Fibroblast of skin of left biceps (primary cell): ENCODE data around the gene IQCK.
"Not testable (repeated sequence)": the region's sequence is repeated elsewhere in the genome, so short reads cannot be mapped to it uniquely, and the experiment has no call there.

ENCODE experiments used
- DNase-seq, 2 experiments: peaks; one replicate each; pipeline ENCODE4 v3.0.0-alpha.2; 2013; ENCODE audit warnings: low read depth in 2 of 2

The IQCK gene

GRCh38 chr16:19757762-19758595 lies 39.9 kb downstream of the IQCK start:
- DNase-seq, result no peak

- no peak for DNase-seq
Measured at GRCh38 chr16:19760356-19761060, 42.4 kb downstream of the IQCK start.

DNA sequence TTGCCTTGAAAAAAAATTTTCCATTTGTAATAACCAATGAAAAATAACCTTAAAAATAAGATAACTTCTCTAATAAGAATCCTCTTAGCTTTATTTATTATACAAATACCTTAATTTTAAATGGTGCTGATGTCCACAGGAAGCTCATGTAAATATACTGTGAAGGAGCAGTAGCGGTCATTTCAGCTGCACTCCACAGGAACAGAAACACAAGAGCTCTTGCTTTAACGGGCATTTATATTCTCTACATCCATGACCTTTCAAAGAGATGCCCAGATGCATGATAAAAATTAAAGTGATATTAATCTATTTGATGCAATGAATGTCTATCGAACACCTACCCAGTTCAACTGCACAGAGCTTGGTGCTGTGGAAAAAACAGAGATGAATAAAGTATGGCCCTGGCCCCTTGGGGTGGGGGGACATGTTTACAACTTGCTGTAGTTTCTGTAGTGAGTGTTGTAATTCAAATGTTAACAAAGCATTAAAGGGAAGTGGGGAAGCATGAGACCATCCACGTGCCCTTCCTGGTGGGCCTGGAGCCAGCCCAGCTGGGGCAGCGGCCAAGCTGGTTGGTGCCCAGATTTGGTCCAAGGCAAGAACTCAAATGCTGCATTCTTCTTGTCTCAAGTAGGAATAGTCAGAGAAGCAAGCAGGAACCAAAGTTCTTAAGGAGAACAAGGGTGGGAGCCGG lies 47.9 kb downstream of the IQCK start:
- no peak for DNase-seq

DNA sequence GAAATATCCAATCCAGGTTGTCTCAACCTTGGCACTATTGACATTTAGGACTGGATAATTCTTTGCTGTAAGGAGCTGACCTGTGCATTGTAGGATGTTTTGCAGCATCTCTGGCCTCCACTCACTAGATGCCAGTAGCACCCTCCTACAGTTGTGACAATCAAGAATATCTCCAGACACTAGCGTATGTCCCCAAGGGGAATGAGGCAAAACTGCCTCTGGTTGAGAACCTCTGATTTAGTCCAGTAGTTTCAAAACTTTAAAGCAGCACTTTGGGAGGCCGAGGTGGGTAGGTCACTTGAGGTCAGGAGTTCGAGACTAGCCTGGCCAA lies 48.4 kb downstream of the IQCK start:
- DNase-seq, result no peak

DNA sequence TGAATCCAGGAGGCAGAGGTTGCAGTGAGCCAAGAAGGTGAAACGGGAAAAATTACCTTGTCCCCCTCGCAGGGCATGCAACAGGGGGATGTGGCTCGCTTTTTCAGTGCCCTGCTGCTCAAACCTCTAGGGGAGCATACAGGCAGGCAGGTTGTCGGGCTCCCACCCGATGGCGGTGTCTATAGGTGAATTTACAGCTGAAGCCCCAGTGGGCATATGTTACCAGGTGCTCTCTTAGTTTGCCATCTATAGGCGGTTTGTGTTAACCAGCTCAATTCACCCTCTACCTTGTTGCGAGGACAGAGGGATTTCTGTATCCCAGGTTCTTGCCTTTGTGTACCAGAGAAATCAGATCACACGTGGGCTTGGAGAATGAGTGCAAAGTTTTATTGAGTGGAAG lies 48.9 kb downstream of the IQCK start:
- DNase-seq, result no peak

DNA sequence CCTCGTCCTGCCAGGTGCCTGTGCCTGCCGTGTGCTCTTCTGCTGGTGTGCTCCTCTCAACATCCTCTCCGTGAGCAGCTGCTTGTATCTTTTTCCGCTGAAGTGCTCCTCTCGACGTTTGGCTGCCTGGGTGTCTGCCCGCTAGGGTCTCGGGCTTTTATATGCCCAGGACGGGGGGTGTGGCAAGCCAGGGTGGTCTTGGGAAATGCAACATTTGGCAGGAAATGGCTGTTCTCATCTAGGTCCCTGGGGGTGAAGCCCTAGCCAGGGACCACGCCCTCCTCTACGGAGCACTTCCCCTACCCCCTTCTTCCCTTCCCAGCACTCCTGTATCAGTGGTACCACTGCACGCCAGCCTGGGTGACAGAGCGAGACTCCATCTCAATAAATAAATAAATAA lies 49.4 kb downstream of the IQCK start:
- no peak for DNase-seq

- DNase-seq, result no peak
Measured at GRCh38 chr16:19769239-19769638, 51.2 kb downstream of the IQCK start.

- DNase-seq, result no peak
Measured at GRCh38 chr16:19771040-19771439, 53.0 kb downstream of the IQCK start.

- DNase-seq, result no peak
Measured at GRCh38 chr16:19771796-19772195, 53.7 kb downstream of the IQCK start.

GRCh38 chr16:19774024-19774423 lies 56.0 kb downstream of the IQCK start:
- DNase-seq, result no peak

DNA sequence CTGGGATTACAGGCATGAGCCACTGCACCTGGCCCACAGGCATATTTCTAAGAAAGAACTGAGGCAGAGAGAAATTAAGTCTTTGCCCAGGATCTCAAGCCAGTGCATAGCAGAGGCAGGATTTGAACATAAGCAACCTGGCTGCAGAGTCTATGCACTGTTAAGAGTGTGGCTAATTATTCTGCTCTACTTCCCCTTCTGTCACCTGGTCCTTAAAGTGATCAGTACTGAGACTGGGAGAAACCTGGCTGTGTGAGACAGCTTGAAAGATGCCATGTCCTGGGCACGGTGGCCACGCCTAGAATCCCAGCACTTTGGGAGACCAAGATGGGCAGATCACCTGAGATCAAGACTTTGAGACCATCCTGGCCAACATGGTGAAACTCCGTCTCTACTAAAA lies 58.1 kb downstream of the IQCK start:
- no peak for DNase-seq

DNA sequence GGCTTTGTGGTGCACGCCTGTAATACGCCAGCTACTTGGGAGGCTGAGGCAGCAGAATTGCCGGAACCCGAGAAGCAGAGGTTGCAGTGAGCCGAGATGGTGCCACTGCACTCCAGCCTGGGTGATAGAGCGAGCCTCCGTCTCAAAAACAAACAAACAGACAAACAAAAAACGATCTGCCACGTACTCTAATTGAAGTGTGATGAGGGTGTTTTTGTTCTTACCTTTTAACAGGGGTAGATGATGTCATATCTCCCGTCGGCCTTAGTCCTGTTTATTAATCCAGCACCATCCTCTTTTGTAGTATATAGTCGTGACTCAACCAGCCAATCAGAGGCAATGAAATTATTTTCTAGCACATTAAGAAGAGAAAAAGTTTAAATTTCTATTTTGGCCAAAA lies 58.5 kb downstream of the IQCK start:
- no peak for DNase-seq

GRCh38 chr16:19780321-19780720 lies 62.2 kb downstream of the IQCK start:
- no peak for DNase-seq

- peak; percentile 52 to 57 for DNase-seq
Measured at GRCh38 chr16:19781226-19781625, 63.2 kb downstream of the IQCK start.

DNA sequence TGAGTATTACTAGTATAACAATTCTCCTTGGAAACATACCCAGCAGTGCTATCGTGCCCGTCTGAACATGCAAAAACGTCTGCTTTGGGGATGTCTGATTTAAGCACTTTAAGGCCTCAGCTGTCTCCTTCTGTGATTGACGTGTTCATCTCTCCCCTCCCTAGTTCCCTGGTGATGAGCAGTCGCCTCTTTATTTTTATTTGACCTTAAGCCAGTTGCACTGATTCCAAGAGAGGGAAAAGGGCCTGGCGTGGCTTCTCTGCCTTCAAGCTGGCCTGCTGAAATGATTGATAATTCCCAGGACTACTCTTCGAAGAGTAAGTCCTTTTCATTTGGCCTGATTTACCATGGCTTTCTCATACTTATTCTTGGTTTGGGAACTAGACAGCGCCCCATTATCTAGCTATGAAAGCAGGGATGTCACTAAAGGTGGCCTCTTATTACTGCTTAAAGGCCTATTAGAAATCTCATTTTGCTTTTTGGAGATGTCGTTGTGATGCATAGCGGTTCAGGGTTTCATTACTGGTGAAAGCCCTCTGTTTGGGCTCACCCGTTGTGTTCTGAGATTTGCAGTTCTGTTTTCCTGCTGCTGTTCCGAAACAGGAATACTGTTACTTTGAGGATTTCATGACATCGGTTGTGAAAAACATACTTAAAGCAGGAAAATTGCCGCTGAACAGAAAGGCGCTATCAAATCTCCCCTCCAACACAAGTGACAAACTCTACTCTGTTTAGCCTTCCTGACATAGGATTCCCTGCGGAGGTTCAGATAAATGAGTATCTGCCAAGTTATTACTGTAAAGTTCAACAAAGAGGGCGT lies 65.5 kb downstream of the IQCK start:
- DNase-seq, result peak in 1 of 2 experiments; percentile 5

DNA sequence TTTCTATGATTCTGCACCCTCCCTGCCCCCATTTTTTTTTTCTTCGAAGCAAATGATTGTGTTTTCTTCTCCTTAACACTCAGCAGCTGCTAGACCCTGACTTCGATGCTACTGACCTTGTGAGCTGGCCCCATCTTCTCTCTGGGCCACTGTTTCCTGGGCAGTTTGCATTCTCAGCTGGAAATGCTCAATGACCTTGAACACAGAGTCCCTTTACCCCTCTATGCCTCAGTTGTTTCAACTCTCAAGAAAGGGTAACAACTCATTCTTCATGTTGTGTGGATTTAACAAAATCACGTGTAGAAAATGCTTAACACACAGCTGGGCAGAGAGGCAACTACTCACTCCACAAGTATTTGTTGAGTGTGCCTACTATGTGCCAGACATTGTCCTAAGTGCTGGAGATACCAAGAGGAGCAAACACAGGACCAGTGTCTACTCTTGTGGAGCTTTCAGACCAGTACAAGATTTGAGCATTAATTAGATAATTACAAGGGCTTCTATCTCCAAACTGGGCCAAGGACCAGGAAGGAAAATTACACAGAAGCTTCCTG lies 66.2 kb downstream of the IQCK start:
- no peak for DNase-seq

DNA sequence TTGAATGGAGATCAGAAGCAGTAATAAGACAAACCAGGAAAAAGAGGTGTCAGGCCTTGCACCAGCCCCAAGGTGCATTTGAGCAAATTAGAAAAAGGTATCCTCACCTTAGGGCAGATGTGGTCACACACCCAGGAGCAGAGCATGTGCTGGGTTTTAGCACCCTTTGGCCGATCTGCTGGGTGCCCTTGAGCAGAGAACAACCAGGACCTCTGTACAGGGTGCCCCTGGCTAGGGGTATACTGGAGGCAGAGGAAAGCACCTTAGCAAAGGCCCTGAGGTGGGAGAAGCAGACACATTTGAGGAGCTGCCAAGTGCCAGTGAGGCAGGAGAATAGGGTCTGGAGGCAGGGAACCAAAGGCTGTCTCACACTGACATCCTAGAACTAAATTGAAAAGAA lies 67.0 kb downstream of the IQCK start:
- no peak for DNase-seq

DNA sequence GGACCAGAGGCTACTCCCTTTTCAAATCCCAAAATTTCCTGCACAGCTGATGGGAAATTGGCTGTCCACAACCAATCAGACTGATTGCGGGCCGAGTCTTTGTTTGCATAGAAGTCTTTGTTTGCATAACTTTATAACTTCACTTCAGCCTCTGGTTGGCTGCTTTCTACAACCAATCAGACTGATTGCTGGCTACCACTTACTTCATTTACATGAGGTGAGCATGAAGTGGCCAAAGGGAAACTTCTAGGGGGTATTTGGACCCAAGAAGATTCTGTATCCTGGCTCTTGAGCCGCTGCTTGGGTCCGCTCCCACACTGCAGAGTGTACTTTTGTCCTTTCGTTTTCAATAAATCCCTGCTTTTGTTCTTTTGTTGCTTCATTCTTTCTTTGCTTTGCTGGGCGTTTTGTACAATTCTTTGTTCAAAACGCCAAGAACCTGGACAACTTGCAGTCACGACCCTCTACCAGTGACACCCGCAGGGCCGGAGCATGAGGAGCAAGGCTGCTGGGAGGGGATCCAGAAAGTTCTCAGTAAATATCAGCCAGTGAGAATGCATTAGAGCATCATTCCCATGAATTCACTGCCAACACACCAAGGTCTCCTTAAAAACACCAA lies 67.5 kb downstream of the IQCK start:
- no peak for DNase-seq

DNA sequence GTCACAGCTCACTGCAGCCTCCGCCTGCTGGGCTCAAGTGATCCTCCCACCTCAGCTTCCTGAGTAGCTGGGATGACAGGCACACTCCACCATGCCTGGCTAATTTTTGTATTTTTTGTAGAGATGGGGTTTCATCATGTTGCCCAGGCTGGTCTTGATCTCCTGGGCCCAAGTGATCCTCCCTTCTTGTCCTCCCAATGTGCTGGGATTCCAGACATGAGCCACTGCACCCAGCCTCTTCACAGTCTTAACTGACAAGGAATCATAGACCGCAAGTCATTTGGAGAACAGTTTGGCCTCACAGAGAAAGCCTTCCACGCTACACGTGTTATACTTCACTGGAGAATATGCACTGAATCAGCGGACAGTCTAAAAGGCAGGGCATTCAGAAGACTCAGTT lies 83.3 kb downstream of the IQCK start:
- DNase-seq, result not testable (repeated sequence)

- not testable (repeated sequence) for DNase-seq
Measured at GRCh38 chr16:19801824-19802223, 83.8 kb downstream of the IQCK start.

- no peak for DNase-seq
Measured at GRCh38 chr16:19802612-19803011, 84.5 kb downstream of the IQCK start.
